ENCODE data around the gene SLC6A4.

Gene SLC6A4

GRCh38 chr17:30235386-30236296 is at the start of gene SLC6A4:
Gene SLC6A4, minus strand, starts transcription at chr17:30235697. Its CDS starts 13,739 bp downstream, at chr17:30221958.
- DNase-seq, result no peak

GRCh38 chr17:30279156-30279555 is 43.7 kb upstream of the SLC6A4 start:
- no peak for DNase-seq

DNA sequence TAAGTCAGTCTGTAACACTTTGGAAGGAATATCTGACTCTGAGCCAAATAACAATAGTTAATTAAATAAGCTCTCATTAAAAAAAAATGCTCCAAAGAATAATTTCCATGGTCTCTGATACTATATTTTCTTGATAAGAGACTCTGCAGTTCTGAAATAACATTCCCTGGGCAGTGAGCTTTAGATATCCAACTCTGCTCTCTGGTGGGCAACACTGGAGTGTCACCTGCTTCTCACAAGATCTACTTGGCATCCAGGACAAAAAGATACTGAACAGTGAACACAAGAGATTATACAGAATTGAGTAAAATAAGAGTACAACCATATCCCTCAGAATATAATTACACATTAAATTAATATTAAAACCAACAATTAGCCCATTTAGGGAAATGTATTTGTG is 42.5 kb upstream of the SLC6A4 start:
- no peak for DNase-seq

DNA sequence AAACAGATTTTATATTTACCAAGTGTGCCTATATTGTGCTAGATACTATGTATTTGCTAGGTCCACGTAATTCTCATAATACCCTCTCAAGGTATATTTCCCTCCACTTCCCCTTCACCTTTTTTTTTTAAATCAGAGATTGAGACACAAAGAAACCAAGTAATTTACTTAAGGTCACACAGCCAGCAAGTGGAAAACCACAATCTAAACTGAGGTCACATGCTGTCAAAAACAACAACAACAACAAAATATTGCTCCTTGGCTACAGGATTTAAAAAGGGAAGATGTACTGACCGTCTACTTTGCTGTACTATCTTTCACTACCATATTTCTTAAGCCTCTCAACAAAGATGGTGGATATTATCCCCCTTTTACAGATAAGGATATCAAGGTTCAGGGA is 40.4 kb upstream of the SLC6A4 start:
- no peak for DNase-seq

DNA sequence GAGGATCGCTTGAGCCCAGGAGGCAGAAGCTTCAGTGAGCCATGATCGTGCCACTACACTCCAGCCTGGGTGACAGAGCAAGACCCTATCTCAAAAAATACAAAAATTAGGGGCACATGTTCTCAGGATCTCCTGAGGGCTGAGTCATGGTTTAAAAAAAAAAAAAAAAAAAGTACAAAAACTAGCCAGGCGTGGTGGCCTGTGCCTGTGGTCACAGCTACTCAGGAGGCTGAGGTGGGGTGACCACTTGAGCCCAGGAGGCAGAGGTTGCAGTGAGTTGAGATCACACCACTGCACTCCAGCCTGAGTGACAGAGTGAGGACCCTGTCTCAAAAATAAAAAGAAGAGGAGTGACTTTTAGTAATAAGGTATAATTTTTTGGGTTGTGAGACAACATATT is 39.4 kb upstream of the SLC6A4 start:
- DNase-seq, result no peak

- DNase-seq, result no peak
Measured at GRCh38 chr17:30273373-30273772, 37.9 kb upstream of the SLC6A4 start.

- no peak for DNase-seq
Measured at GRCh38 chr17:30271102-30271501, 35.6 kb upstream of the SLC6A4 start.

DNA sequence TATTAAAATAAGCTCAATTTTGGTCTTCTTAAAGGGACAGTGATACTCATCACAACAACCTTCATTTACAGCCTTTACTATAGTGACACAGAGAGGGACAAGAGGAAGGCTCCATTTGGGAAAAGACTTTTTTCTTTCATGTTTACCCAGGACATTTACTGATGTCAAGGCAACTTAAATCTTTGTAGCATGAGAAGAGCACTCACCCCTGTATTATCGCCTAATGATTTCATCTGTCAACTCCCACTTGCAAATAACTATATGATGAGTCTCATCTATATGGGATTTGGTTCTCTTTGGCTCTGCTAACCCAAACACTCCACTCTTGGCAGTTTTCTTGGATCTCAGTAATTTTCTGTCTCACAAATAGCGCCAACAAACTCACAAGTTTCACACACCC is 32.1 kb upstream of the SLC6A4 start:
- no peak for DNase-seq

DNA sequence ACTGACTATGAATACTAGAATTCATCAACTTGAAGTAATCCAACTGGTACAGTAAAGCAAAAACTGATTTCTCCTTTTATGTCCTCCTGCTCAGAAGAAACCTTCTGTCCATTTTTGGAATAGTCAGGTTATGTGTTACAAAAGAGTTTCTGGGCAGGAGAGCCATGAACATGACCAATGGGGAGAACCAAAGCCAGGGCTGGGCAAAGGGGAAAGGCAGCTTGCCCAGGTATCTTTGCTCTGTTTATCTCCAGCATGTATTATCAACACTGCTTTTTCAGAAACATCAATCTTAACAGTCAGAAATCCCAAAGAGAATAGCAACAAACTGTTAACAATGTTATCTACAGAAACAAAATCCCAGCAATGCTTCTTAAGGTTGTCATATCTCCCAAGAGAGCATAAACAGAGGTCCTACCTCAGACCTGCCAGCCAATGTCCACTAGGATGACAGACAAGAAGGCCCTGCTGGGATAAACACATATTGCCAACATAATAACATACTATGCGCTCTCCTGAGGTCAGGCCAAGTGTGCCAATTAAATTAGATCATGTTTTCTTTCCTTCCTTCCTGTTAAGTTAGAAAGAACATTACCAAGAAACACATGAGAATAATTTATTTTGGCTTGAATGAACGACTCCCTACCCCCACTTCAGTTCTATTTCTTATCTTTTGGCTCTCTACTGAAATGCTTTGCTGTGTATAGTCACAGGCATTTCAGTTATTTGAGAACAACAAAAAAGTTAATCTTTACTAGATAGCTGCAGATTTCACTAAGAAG is 28.2 kb upstream of the SLC6A4 start:
- no peak for DNase-seq

- no peak for DNase-seq
Measured at GRCh38 chr17:30256756-30257506, 21.4 kb upstream of the SLC6A4 start.

DNA sequence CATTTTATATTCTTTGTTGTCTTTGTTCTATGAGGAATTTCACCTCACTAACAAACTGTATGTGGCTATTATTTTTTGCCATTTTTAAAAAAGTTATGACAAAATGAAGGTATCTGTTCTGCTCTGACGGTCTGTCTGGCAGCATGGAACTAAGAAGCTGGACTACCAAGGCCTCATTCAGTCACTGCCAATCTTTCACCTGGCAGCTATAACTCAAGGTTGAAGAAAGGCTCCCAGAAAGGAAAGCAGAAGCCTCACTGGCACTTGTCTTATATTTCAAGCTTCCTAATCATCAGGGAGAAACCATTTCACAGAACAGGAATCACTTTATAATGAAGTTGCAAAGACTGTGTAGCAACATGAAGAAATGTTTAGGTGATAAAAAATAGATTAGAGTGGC is 18.7 kb upstream of the SLC6A4 start:
- DNase-seq, result no peak

DNA sequence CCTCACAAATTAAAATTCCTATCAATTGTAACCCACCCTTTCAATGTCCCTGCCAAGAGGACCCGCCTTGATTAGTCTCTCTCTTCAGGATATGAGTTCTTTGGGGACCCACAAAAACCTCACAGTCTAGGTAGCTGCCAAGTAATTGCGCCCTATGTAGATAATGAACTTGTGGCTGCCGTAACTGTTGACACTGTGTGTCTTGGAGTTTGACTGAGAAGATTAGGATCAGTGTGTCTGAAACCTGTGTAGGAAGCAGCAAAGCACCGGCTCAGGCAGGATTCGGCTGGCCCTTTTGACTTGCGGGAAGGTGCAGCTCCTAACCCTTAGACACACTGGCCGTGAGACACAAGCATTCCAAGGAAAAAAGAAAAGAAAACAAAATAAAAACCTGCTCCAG is 17.8 kb upstream of the SLC6A4 start:
- no peak for DNase-seq

DNA sequence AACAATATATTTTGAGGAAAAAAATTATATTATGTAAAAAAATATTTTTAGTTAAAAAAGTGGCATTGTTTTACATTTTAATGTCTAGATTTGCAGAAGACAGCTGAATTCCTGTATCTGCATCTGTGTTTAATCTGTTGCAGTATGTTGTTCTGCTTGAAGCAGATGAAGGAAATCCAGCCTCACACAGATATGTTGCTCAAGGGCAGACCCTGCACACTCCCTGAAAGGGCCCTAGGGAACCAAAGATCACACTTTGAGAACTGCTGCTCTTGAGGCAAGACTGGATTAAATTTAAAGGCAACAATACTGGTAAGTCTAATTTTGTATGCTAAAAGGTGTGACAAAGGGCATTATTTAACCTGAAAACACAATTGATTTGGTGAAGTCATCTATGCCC is 16.4 kb upstream of the SLC6A4 start:
- no peak for DNase-seq

DNA sequence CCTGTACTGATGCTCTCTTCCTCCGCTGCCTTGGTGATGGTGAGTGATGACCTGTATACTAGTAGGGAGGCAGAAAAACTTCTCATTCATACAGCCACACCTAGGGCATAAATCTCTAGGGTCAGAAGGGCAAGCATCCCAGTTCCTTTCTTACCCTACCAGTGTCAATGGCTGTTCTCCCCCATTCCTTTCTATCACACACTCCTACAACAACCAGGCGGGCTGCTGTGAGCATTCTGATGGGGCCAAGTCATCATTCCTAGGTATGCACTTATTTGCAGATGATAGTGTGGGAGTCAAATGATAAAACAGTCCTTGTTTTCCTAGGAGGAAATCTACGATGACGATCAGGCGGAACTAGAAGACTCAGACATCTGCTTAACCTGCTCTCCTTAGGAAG is 14.0 kb upstream of the SLC6A4 start:
- no peak for DNase-seq

DNA sequence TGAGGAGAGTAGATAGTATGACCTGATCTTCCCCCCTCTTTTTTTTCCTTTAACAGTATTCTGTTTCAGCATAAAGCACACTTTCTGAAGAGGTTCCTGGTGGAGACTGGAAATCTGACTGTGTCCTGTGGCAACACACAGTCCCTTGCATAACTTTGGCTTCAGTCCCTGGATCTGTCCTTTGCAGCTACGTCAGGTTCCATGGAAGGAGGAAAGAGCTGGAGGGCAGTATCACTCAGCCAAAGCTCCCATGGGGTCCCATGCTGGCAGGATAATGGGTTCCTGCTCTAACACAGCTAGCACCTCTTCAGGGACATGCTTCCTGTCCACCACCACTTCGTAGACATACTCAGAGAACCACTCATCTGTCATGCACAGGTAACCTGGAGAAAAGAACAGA is 13.3 kb upstream of the SLC6A4 start:
- DNase-seq, result no peak

GRCh38 chr17:30246460-30246859 is 11.0 kb upstream of the SLC6A4 start:
- no peak for DNase-seq

DNA sequence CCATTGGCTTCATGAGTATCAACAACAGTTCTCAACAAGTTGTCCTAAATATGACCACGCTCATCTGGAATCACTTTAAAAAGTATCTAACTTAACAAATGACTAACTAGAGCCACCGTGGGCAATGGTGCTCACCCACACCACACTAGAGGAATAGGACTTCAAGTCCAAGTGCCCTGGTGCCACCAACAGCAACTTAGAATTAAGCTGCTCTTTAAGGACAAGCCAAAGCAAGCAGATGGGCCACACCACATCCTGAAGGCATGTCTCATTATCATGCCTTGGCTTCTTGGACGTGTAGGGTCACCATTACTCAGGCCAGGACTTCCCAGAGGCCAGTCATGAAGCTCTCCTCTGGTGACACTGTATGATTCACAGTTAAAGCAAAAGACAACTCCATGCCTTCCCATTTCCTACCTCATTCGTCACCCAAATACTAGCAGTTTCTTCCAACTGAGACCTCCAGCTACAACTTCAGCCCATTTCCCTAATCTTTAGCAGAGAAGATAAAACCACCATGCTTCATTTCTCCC is 9.4 kb upstream of the SLC6A4 start:
- DNase-seq, result no peak

- DNase-seq, result no peak
Measured at GRCh38 chr17:30243568-30243967, 8.1 kb upstream of the SLC6A4 start.

GRCh38 chr17:30243002-30243401 is 7.5 kb upstream of the SLC6A4 start:
- no peak for DNase-seq

DNA sequence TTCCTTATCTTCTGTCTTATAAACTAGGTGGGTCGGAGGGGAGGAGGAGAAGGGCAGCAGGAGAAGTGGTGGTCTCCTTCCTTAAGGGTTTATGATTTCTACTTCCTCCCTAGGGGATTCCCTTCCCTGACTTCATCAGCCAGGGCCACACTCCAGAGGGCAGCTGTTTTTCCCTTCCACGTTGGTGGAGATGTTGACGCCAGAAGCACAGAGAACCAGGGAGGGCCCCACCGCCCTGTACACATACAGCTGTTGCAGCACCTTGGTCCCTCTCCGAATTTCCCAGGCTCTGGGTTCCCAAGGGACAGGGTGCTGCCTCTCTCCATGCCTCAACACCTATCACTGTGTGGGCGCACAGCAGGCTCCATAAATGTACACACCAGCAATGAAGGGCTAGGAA is 5.6 kb upstream of the SLC6A4 start:
- DNase-seq, result no peak

GRCh38 chr17:30240177-30240576 is 4.7 kb upstream of the SLC6A4 start:
- no peak for DNase-seq

DNA sequence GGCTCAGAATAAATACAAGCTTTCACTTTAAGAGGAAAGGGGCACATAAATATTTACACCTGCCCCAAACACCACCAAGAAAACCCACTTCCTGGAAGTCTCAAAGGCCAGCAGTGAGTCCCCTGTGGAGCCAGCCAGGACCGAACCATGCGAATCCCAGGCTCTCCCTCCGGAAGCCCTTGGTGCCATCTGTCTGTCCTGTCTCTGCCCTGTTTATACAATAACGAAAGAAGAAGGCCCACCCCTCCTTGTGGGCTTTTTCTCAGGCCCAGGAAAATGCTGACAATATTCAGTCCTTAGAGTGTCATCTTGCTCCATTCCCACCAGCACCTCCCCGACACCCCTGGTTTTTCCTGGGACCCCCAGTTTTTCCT is 3.6 kb upstream of the SLC6A4 start:
- no peak for DNase-seq

- DNase-seq, result no peak
Measured at GRCh38 chr17:30238387-30239088, 3.0 kb upstream of the SLC6A4 start.

Data from stimulated activated CD4-positive, alpha-beta T cell treated with anti-CD3 and anti-CD28 coated beads, Interleukin-15, amount 100 ng/mL, for 24 hours (primary cell).